ENCODE data around the gene CTU2.

CTU2 gene

DNA sequence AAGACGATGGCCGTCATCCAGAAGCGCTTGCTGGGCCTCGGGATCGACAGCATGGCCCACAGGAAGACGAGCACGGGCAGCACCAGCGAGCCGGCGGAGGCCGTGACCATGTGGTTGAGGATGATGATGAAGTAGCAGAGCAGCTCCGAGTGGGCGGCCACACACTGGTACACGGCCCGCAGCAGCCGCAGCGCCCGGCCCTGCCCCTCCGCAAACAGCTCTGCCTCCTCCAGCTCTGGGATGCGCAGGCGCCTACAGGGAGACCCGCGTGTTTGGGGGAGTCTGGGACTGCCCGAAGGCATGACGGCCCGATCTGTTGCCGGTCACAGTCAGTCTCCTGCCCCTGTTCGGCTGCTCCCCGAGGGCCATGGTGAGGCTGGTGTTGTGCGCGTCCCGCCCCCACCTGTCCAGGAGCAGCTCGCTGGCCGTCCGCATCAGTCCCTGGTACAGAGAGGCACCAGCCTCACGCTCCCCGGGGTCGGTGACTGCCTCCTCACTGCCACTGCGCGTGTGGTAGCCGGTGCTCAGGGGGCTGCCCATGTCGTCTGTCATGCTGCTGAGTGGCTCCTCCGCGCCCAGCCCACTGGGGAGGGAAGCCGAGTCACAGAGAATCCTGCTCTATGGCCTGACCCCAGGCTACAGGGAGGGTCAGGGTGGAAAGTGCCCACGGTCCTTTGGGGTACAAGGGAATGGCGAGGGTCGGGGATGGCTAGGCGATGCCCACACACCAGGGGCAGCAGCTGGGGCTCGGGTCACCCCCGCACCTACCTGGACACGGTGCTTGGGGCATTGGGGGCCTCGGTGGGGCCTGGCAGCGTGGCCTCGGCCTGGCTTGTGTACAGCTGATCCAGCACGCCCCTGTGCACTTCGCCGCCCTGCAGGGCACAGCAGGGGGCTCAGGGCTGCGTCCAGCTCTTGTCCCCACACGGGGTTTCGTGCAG lies 15.8 kb downstream of the CTU2 start:
- peaks cover 3% of the 10 kb centered on the region for H3K36me3 Mint-ChIP-seq (ENCODE audit: low read depth)
- no peaks in the 10 kb centered on the region for H3K27me3 Mint-ChIP-seq (ENCODE audit: low read depth)
- no peak overlapping the region for H3K4me3 Mint-ChIP-seq
- TF ChIP-seq, protein P1, sequence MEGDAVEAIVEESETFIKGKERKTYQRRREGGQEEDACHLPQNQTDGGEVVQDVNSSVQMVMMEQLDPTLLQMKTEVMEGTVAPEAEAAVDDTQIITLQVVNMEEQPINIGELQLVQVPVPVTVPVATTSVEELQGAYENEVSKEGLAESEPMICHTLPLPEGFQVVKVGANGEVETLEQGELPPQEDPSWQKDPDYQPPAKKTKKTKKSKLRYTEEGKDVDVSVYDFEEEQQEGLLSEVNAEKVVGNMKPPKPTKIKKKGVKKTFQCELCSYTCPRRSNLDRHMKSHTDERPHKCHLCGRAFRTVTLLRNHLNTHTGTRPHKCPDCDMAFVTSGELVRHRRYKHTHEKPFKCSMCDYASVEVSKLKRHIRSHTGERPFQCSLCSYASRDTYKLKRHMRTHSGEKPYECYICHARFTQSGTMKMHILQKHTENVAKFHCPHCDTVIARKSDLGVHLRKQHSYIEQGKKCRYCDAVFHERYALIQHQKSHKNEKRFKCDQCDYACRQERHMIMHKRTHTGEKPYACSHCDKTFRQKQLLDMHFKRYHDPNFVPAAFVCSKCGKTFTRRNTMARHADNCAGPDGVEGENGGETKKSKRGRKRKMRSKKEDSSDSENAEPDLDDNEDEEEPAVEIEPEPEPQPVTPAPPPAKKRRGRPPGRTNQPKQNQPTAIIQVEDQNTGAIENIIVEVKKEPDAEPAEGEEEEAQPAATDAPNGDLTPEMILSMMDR (IDR thresholded peaks at IDR 0.05; ENCODE audit: unreplicated experiment in 3 of 3), result no peak
- no peak overlapping the region for H3K27ac Mint-ChIP-seq
- no peaks in the 10 kb centered on the region for H3K9me3 Mint-ChIP-seq
- no peaks in the 10 kb centered on the region for H3K4me1 Mint-ChIP-seq

- H3K36me3 Mint-ChIP-seq (ENCODE audit: low read depth), result no peaks in the 10 kb centered on the region
- no peaks in the 10 kb centered on the region for H3K9me3 Mint-ChIP-seq
- TF ChIP-seq, protein P1 (IDR thresholded peaks at IDR 0.05; ENCODE audit: unreplicated experiment in 3 of 3), result no peak
- H3K27ac Mint-ChIP-seq, result no peak overlapping the region
- H3K27me3 Mint-ChIP-seq (ENCODE audit: low read depth), result no peaks in the 10 kb centered on the region
- no peaks in the 10 kb centered on the region for H3K4me1 Mint-ChIP-seq
- H3K4me3 Mint-ChIP-seq, result no peak overlapping the region
These were observed 16.6 kb downstream of the CTU2 start for GRCh38 chr16:88722784-88723506.

DNA sequence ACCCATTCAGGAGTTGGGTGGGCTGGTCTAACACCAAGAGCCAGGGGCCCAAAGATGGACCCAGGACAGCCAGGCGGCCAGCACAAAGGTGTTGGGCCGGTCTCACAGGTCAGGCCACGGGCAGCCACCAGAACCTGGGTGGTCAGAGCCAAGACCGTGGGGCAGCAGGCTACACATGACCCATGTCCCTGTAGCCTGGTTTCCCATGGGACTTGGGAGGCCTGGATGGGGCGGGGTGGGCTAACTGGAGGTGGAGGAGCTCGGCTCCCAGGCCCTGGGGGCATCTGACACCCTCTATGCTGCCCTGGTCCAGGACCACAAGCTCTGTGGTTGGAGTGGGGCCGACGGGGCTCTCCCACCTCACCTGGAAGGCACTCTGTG lies 17.2 kb downstream of the CTU2 start:
- TF ChIP-seq, protein P1 (IDR thresholded peaks at IDR 0.05; ENCODE audit: unreplicated experiment in 3 of 3), result no peak
- Mint-ChIP-seq H3K4me1 (no peaks in the 10 kb centered on the region), H3K4me3 (no peak overlapping the region), H3K27me3 (ENCODE audit: low read depth) (no peaks in the 10 kb centered on the region), H3K36me3 (ENCODE audit: low read depth) (no peaks in the 10 kb centered on the region), H3K9me3 (no peaks in the 10 kb centered on the region), H3K27ac (no peak overlapping the region)

DNA sequence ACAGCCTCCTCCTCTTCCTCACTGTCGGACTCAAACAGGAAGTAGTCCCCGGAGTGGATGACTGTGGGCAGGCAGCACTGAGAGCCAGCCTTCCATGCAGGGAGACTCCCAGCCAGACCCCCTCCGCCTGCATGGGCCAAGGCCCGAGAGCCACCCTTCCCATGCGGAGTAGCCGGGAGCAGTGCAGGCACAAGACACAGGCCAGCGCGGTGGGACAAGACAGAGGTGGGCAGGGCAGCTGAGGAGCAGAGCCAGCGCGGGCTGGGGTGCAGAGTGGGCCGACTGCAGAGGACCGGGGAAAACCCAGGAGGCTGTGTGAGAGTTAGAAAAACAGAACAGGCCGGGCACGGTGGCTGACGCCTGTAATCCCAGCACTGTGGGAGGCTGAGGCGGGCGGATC lies 17.6 kb downstream of the CTU2 start:
- H3K36me3 Mint-ChIP-seq (ENCODE audit: low read depth), result no peaks in the 10 kb centered on the region
- H3K4me1 Mint-ChIP-seq, result no peaks in the 10 kb centered on the region
- H3K9me3 Mint-ChIP-seq, result no peaks in the 10 kb centered on the region
- no peaks in the 10 kb centered on the region for H3K27me3 Mint-ChIP-seq (ENCODE audit: low read depth)
- TF ChIP-seq, protein P1 (IDR thresholded peaks at IDR 0.05; ENCODE audit: unreplicated experiment in 3 of 3), result no peak
- H3K4me3 Mint-ChIP-seq, result no peak overlapping the region
- H3K27ac Mint-ChIP-seq, result no peak overlapping the region

DNA sequence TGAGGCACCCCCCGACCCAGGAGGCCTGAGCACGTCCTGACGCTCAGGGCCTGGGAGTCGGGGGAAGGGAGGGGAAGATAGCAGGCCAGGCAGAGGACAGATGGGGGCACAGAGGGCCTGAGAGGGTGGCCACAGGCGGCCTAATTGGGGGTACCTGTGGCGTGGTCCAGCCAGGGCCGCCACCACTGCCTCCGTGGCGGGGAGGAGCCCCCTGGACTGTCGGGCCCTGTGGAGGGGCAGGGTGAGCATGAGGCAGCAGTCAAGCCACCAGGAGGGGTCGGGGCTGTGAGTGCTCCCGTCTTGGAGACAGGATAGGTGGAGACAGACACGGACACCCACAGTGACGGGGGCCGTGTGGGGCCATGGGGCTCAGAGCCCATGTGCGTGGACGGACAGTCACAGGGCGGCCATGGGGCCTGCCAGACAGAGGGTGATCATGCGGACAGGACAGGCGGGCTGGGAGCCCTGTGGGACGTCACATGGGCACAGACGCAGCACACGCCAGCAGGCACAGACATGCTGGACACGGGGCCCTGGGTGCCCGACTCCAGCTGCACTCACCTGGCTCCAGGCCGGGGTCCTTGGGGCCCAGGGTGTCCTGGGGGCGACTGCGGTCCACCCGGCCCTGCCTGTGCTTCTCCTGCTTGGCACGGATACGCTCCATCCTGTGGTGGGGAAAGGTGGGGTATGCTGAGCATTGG lies 18.7 kb downstream of the CTU2 start:
- Mint-ChIP-seq H3K4me3 (no peak overlapping the region), H3K9me3 (no peaks in the 10 kb centered on the region), H3K36me3 (ENCODE audit: low read depth) (no peaks in the 10 kb centered on the region), H3K27me3 (ENCODE audit: low read depth) (no peaks in the 10 kb centered on the region), H3K4me1 (no peaks in the 10 kb centered on the region), H3K27ac (no peak overlapping the region)
- TF ChIP-seq, protein P1 (IDR thresholded peaks at IDR 0.05; ENCODE audit: unreplicated experiment in 3 of 3), result no peak

All from nephron (organoid).